GM21825 (cell line): ENCODE data around the gene CR1L.
"Not testable (repeated sequence)": the region's sequence is repeated elsewhere in the genome, so short reads cannot be mapped to it uniquely, and the experiment has no call there.

Experiments used
- ATAC-seq: cut with Tn5 transposase; IDR thresholded peaks from one replicate; pipeline ENCODE4 v1.9.1; 2021; ENCODE audit warnings: mild to moderate bottlenecking, moderate library complexity; ENCODE audit not compliant: unreplicated experiment

Gene CR1L

DNA sequence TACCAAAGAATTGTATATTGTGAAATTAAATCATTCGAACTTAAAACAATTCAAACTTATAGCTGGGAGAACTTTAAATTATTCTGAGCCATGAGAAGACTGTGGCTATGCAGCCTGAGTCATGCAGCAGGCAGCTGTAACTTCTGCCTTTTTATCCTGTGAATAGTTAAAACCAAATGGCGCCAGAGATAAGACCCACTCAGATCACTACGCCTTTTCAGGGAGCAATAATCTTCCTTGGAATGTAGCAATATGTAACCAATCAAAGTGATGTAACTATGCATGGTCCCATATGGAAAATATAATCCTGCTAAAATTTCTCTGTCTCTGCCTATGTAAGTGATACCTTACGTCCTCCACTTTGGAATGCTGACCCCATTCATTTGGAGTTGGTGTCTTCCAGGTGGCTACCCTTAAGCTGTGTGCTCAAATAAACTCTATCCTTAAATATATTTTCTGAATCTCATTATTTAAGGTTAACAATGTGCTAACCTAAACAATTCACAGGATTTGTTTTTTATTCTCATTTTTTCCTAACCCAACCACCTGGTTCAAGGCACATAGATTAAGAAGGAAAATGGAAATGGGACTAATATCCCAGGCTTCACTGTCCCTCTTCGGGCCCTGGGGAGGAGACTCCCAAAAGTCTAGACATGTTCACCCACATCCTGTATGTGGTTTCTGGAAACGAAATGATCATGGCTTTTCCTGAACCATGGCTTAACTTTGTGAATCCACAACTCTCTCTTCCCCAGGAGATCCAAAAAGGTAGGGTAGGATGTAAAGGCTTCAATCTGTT is 35.9 kb downstream of the CR1L start:
- ATAC-seq, result not testable (repeated sequence)

DNA sequence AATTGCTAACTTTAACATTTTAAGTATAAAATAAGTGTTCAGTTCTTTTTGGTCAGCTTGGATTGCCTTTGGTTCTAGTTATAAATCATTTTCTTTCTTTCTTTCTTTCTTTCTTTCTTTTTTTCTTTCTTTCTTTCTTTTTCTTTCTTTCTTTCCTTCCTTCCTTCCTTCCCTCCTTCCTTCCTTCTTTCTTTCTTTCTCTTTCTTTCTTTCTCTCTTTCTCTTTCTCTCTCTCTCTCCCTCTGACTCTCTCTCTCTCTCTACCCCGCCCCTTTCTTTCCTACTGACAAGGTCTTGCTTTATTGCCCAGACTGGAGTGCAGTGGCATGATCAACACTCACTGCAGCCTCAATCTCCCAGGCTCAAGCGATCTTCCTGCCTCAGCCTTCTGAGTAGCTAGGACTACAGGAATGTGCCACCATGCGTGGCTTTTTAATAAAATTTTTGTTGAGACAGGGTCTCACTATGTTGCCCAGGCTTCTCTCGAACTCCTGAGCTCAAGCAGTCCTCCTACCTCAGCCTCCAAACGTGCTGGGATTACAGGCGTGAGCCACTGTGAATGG is 38.0 kb downstream of the CR1L start:
- not testable (repeated sequence) for ATAC-seq

DNA sequence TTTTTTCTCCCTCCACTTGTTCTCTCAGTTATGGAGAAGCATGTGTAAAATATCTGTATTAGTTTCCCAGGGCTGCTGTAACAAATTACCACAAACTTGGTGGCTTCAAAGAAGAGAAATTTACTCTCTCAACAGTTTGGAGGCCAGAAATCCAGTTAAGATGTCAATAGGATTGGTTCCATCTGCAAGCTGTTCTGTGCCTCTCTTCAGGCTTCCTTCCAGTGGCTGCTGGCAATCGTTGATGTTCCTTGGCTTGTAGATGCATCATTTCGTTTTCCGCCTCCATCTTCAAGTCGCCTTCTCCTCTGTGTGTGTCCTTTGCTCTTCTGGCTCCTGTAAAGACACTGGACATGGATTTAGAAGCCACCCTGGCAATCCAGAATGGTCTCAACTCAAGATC is 45.6 kb downstream of the CR1L start:
- not testable (repeated sequence) for ATAC-seq

DNA sequence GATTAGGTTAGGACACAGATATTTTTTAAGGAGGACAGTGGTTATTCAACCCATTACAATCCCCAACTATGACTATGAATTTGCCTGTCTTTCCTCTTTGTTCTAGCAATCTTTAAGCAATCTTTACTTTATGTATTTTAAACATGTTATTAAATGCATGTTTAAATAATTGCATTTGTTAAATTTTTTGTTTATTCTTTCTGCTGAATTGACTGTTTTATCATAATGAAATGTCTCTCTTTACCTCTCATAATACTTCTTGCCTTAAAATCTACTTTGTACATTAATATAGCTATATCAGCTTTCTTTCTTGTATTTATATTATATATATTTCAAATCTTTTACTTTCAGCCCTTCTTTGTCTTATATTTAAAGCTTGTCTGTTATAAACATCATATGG is 46.1 kb downstream of the CR1L start:
- ATAC-seq, result no peak

DNA sequence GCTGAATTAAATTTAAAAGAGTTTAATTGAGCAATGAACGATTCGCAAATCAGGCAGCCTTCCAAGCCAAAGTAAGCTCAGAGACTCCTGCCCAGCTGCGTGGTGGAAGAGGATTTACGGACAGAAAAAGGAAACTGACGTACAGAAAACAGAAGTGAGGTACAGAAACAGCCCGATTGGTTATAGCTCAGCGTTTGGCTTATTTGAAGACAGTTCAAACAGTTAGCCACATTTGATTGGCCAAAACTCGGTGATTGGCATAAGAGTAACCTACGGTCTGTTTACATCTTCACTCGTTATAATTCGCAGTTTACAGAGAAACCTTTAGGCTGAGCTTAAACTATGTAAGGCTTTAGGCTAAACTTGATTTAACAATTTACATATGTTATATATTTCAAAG is 46.9 kb downstream of the CR1L start:
- ATAC-seq, result no peak

DNA sequence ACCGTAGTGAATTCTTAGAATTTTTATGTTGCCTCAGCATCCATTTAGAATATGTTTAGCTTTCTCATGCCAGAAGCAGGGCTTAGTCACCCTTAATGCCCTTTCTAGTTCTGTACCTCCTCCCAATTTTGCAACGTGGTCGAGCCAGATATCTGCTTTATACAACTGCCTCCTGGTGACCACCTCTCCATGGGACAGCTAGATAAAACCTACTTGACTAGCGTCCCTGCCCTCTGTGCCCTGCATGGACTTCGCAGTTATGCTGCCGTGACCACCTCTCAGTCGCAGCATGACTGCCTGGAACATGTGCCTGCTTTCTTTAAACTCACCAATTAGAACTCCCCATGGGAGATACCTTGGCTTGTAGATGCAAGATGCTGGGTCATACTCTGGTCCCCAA is 47.4 kb downstream of the CR1L start:
- not testable (repeated sequence) for ATAC-seq

DNA sequence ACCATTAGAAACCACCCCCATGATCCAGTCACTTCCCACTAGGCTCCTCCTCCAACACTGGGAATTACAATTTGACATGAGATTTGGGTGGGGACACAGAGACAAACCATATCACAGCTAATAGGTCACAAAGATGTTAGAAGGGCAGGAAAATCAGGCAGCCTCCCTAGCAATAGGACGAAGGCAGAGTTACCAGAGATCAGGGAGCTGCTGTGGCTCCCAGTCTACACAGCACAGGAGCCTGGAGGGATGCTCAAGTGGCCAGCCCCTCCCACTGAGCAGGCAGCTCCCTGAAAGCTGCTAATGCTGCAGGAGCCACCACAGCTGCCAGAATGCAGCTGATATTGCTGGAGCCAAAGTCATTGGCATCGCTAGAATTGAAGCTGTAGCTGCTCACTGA is 51.0 kb downstream of the CR1L start:
- no peak for ATAC-seq

DNA sequence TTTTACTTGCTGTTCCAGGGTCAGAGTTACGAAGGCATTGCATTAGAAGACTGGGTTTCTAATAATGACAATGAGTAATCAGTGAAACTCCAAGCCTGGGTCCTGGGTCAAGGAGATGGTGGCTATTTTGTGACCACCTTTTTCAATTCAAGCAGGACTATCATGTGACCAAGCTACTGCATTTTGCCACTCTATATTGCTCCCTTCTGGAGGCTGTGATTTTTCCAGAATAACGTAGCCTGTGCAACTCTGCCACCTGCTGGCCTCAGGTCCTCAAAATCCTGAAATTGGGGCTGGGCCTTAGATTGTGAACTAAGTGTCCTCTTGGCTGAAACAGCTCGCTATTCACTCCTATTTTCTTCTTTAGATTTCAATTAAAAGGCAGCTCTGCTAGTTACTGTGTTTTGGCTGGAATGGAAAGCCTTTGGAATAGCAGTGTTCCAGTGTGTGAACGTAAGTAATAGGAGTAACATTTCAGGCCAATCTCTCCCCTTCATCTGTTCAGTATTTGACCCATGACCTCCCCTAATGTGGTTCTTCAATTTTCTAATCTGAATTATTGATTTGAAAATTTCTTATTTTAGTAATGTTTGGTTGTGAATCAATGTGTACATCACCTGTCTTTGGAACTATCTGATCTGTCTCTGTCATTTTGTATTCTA is 54.0 kb downstream of the CR1L start:
- ATAC-seq, result no peak

- no peak for ATAC-seq
Observed at GRCh38 chr1:207702317-207702716, 57.4 kb downstream of the CR1L start.

DNA sequence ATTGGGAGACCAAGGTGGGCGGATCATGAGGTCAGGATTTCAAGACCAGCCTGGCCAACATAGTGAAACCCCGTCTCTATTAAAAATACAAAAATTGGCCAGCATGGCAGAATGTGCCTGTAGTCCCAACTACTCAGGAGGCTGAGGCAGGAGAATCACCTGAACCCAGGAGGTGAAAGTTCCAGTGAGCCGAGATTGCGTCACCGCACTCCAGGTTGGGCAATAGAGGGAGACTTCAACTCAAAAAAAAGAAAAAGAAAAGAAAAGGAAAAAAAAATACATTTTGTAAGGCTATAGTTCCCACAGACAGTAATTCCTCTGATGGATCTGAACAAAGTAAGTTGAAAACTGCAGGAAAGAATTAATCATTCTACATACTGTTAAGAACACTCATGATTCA is 58.8 kb downstream of the CR1L start:
- ATAC-seq, result no peak

- not testable (repeated sequence) for ATAC-seq
Observed at GRCh38 chr1:207708004-207708403, 63.1 kb downstream of the CR1L start.

- no peak for ATAC-seq
Observed at GRCh38 chr1:207711285-207711684, 66.4 kb downstream of the CR1L start.

GRCh38 chr1:207712701-207713100 is 67.8 kb downstream of the CR1L start:
- not testable (repeated sequence) for ATAC-seq

- ATAC-seq, result no peak
Observed at GRCh38 chr1:207713529-207713928, 68.6 kb downstream of the CR1L start.

GRCh38 chr1:207719234-207719633 is 74.3 kb downstream of the CR1L start:
- no peak for ATAC-seq

DNA sequence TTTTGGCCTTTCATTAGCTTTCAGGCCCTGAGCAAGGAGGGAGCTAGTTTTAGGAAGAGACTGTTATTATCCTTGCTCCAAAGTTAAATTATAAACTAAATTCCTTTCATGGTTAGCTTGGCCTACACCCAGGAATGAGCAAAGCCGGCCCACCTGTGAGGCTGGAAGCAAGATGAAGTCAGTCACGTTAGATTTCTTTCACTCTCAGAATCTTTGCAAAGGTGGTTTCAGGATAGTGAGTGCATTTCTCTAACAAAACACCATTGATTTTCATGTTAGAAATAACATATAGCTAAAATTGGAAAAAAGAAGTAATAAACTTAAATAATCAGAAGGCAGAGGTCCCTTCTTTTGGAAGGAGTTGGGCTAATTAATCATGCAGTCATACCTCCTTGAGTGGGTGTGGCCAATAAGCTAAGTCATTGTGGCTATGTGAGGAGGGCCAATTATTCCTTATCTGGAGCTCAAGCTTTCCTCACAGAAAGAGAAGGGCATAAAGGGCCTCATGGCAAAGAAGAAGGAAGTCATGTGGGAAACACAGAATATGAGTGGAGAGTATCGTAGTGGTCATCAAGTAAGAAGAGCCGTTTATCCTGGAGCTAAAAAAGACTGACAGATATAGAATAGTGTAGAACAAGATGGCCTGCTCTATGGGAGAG is 83.4 kb downstream of the CR1L start:
- not testable (repeated sequence) for ATAC-seq

- ATAC-seq, result not testable (repeated sequence)
Observed at GRCh38 chr1:207737503-207738157, 92.7 kb downstream of the CR1L start.

DNA sequence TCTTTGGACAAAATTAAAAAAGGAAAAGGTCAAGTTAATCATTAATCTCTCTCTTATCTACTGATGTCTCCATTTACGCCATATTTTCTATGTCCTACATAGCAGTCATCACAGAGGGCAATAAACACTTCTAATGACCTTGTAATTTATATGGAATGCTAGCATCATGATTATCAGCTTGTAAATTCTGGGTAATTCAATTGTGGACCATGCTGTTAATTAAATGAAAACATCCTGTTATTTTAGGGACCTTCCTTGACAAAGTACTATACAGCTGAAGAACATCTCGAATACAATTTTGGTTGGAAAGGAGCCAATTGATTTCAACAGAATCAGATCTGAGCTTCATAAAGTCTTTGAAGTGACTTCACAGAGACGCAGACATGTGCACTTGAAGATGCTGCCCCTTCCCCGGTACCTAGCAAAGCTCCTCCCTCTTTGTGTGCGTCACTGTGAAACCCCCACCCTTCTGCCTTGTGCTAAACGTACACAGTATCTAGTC is 93.3 kb downstream of the CR1L start:
- ATAC-seq, result not testable (repeated sequence)

DNA sequence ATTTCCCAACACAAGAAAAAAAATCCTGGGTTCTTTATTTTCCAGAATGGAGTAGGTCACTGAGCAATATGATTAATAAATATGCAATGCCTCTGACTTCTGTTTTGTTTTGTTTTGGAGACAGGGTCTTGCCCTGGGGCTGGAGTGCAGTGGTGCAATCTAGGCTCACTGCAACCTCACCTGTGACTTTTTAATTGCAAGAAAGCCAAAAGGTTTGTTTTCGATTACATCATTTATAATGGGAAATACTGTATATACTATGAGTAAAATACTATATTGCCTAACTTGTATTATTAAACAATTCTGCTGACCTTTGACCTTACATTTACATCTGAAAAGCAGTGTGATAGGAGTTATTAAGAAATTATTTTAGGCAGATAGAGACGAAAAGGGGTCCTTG is 95.3 kb downstream of the CR1L start:
- ATAC-seq, result no peak

DNA sequence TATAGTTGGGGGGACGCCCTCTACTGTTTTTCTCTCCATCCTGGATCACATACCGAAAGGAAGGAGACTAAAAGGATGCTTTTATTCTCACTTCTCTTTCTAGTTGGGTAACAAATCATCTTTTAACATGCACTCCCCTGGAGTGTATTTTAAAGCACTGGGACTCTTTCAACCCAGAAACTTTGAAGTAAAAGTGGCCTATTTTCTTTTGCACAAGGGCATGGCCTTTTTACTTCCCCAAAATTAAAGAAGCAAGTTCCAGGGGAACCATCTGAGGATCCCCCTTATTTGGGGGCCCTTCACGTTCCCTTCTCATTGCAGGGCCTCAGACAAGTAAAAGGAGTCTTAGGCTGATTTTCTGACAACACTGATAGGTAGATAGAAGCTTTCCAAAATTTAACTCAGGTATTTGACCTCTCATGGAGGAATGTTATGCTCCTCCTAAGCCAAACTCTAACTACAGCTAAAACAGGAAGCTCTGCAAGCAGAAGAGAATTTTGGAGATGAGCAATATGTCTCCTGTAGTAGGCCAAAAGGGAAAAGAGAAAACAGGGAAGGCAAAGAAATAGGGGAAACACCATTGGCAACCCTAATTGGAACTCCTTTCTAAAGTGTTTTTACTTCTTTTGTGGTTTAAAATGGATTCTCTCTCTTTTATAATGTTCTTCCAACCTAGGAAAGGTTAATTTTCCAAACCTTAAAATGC is 98.1 kb downstream of the CR1L start:
- no peak for ATAC-seq
